HG03460 (cell line): ENCODE data around the gene LRRTM3.

Source experiments
- ATAC-seq: cut with Tn5 transposase; IDR thresholded peaks from one replicate; pipeline ENCODE4 v1.9.1; 2021; ENCODE audit not compliant: unreplicated experiment

LRRTM3 gene

GRCh38 chr10:66925896-66926715, at the start of gene LRRTM3:
LRRTM3 (plus strand) TSS chr10:66926036.
- peak; percentile 100 for ATAC-seq

- ATAC-seq = no peak
These were observed 48.5 kb upstream of the LRRTM3 start for GRCh38 chr10:66877361-66877760.

GRCh38 chr10:66880292-66880691, 45.5 kb upstream of the LRRTM3 start:
- ATAC-seq = no peak

GRCh38 chr10:66880826-66881225, 45.0 kb upstream of the LRRTM3 start:
- no peak for ATAC-seq

GRCh38 chr10:66881814-66882213, 44.0 kb upstream of the LRRTM3 start:
- ATAC-seq = no peak

- ATAC-seq = no peak
These were observed 43.6 kb upstream of the LRRTM3 start for GRCh38 chr10:66882271-66882670.

GRCh38 chr10:66886848-66887247, 39.0 kb upstream of the LRRTM3 start:
- ATAC-seq = no peak

GRCh38 chr10:66888237-66888636, 37.6 kb upstream of the LRRTM3 start:
- no peak for ATAC-seq

GRCh38 chr10:66892871-66893270, 33.0 kb upstream of the LRRTM3 start:
- ATAC-seq = no peak

- no peak for ATAC-seq
These were observed 15.2 kb upstream of the LRRTM3 start for GRCh38 chr10:66910671-66911070.

GRCh38 chr10:66916030-66916429, 9.8 kb upstream of the LRRTM3 start:
- ATAC-seq = no peak

- ATAC-seq = no peak
These were observed 8.7 kb upstream of the LRRTM3 start for GRCh38 chr10:66917104-66917503.

- no peak for ATAC-seq
These were observed 6.6 kb upstream of the LRRTM3 start for GRCh38 chr10:66919248-66919647.

- ATAC-seq = no peak
These were observed 1.0 kb upstream of the LRRTM3 start for GRCh38 chr10:66924674-66925345.

GRCh38 chr10:66925373-66925772, 463 bp upstream of the LRRTM3 start:
- ATAC-seq = no peak

GRCh38 chr10:66926841-66927240, 1.0 kb downstream of the LRRTM3 start:
- no peak for ATAC-seq

- ATAC-seq = no peak
These were observed 1.6 kb downstream of the LRRTM3 start for GRCh38 chr10:66927251-66927935.

- ATAC-seq = no peak
These were observed 2.3 kb downstream of the LRRTM3 start for GRCh38 chr10:66927971-66928770.

- ATAC-seq = no peak
These were observed 2.9 kb downstream of the LRRTM3 start for GRCh38 chr10:66928776-66929175.

- ATAC-seq = no peak
These were observed 3.5 kb downstream of the LRRTM3 start for GRCh38 chr10:66929375-66929774.

- ATAC-seq = peak; percentile 72
These were observed 5.6 kb downstream of the LRRTM3 start for GRCh38 chr10:66931340-66931948.
